ENCODE results near the gene ZNF491. TPM values are rescaled to one million over a fixed set of nuclear protein-coding genes. Genes with fewer than 3 reads are reported as not detected.
"Not testable (repeated sequence)": the region's sequence is repeated elsewhere in the genome, so short reads cannot be mapped to it uniquely, and the experiment has no call there.

Gene ZNF491
- total RNA-seq = 1 to 10 TPM; 1.1 to 1.4 TPM

DNA sequence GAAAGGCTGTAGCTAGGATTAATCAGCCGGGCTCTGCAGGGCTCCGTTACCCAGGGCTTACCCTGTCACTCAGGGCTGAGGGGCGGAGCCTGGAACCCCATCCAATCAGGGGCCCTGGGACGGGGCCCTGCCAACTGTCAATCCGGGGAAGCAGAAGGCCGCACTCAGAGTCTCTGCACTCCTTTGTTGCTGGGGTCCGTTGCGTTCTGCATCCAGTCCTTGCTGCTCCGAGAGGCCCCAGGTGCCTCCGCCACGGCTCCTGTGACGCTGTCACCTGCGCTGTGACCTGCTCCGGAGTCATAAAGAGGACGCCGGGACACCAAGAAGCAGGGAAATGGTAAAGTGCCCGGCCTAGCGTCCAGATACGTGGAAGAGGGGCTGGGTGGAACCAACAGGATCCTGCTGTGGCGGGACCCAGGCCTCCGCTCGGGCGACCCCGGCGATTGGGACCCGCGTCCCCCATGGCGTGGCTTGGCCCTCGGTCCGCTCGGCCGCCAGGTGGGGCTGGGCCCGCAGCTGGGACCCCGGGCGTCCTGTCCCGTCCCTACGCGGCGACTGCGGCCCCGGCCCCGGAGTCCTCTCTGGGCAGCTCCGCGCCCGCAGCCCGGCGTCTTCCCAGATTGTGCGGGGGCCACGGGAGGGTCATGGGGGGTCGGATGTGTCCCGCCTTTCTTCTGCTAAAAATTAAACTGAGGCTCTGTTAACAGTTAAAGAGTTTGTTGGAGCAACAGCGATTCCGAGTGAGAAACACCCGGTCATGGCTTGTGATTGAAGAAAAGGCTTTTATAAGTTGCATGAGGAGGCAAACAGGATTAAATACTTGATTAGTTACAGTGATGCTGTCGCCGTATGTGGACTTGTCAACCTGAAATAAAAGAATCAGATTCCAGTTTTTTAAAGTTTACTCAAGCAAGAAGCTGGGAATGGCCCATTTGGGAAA is at the start of gene ZNF491:
ZNF491 (plus strand) TSS at position 133 of the 940 bp plus-strand sequence. CDS start 7,431 bp downstream, outside the sequence.
- POLR2A ChIA-PET = interaction anchor here (1.0 kb wide), 1 partner anchor 364 kb away, joined by 3 read pairs; the partner anchor contains the start of gene ZNF136
- Mint-ChIP-seq H3K27me3 (no peaks in the 10 kb centered on the region), H3K4me3 (peak within 1 kb of the TSS; percentile 77), H3K36me3 (ENCODE audit: low read depth) (peaks cover 7% of the 10 kb centered on the region), H3K9me3 (peaks cover 18% of the 10 kb centered on the region), H3K27ac (peak within 1 kb of the TSS; percentile 84), H3K4me1 (peaks cover 20% of the 10 kb centered on the region)
- peak; percentile 84 for DNase-seq
- CTCF ChIA-PET = interaction anchor here (0.6 to 2.0 kb wide), 10 partner anchors 9 to 861 kb away, joined by 3 to 15 read pairs (median 3); partner anchors contain the start of gene ZNF440

DNA sequence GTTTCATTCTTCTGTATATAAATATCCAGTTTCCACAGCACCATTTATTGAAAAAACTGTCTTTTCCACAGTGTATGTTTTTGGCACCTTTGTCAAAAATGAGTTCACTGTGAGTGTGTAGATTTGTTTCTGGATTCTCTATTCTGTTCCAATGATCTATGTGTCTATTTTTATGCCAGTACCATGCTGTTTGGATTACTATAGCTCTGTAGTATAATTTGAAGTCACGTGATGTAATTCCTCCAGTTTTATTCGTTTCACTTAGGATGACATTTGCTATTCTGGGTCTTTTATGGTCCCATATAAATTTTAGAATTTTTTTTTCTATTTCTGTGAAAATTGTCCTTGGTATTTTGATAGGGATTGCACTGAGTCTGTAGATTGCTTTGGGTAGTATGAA is 48.6 kb upstream of the ZNF491 start:
- Mint-ChIP-seq H3K4me1 (no peaks in the 10 kb centered on the region), H3K9me3 (peaks cover 43% of the 10 kb centered on the region), H3K4me3 (no peak overlapping the region), H3K36me3 (ENCODE audit: low read depth) (peaks cover 2% of the 10 kb centered on the region), H3K27ac (no peak overlapping the region), H3K27me3 (peaks cover 7% of the 10 kb centered on the region)
- DNase-seq = no peak
- ChIA-PET CTCF (no interaction called here), POLR2A (no interaction called here)

- Mint-ChIP-seq H3K4me1 (no peaks in the 10 kb centered on the region), H3K27ac (no peak overlapping the region), H3K4me3 (no peak overlapping the region), H3K36me3 (ENCODE audit: low read depth) (peaks cover 2% of the 10 kb centered on the region), H3K9me3 (peaks cover 51% of the 10 kb centered on the region), H3K27me3 (peaks cover 7% of the 10 kb centered on the region)
- CTCF ChIA-PET = no interaction called here
- DNase-seq = no peak
- POLR2A ChIA-PET = no interaction called here
Measured at GRCh38 chr19:11752244-11752736, 46.0 kb upstream of the ZNF491 start.

GRCh38 chr19:11754663-11755062 is 43.7 kb upstream of the ZNF491 start:
- Mint-ChIP-seq H3K27ac (no peak overlapping the region), H3K4me1 (no peaks in the 10 kb centered on the region), H3K9me3 (peaks cover 49% of the 10 kb centered on the region), H3K36me3 (ENCODE audit: low read depth) (no peaks in the 10 kb centered on the region), H3K27me3 (peaks cover 4% of the 10 kb centered on the region), H3K4me3 (no peak overlapping the region)
- ChIA-PET CTCF (no interaction called here), POLR2A (no interaction called here)
- no peak for DNase-seq

DNA sequence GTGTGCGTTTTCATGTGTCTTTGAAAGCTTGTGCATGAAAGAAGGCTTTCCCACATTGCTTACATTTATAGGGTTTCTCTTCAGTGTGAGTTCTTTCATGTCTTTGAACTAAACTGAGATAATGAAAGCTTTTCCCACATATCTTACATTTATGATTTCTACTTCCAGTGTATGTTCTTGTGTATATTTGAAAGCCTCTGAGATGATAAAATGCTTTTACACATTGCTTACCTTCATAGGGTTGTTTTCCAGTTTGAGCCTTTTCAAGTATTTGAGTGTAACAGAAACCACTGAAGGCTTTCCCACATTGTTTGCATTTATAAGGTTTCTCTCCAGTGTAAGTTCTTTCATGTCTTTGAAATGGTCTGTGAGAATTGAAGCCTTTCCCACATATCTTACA is 41.4 kb upstream of the ZNF491 start:
- no peak overlapping the region for H3K4me3 Mint-ChIP-seq
- POLR2A ChIA-PET = no interaction called here
- CTCF ChIA-PET = interaction anchor here (0.6 kb wide), 1 partner anchor 269 kb away, joined by 6 read pairs; no protein-coding TSS in a partner anchor
- peaks cover 46% of the 10 kb centered on the region for H3K9me3 Mint-ChIP-seq
- H3K27me3 Mint-ChIP-seq = no peaks in the 10 kb centered on the region
- no peak overlapping the region for H3K27ac Mint-ChIP-seq
- no peak for DNase-seq
- no peaks in the 10 kb centered on the region for H3K36me3 Mint-ChIP-seq (ENCODE audit: low read depth)
- no peaks in the 10 kb centered on the region for H3K4me1 Mint-ChIP-seq

- POLR2A ChIA-PET = no interaction called here
- Mint-ChIP-seq H3K4me3 (no peak overlapping the region), H3K4me1 (no peaks in the 10 kb centered on the region), H3K36me3 (ENCODE audit: low read depth) (no peaks in the 10 kb centered on the region), H3K9me3 (peaks cover 50% of the 10 kb centered on the region), H3K27ac (no peak overlapping the region), H3K27me3 (peaks cover 3% of the 10 kb centered on the region)
- CTCF ChIA-PET = no interaction called here
- no peak for DNase-seq
Measured at GRCh38 chr19:11759805-11760204, 38.5 kb upstream of the ZNF491 start.

DNA sequence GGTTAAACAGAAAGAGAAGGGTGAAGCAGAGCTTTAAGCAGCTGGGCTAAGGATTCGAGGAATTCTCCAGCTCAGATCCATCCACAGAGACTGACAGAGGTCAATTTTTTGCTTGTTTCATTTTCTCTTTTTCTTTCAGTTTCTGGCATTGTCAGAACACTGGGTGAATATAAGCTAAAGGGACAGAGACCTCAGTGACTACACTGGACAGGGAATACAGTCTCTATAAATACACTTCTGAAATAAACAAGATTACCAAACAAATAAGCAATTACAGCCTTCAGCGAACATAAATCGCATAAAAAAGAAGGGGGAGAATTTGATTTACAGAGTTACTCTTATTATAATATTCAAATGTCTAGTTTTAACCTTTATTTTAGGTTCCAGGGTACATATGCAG is 35.2 kb upstream of the ZNF491 start:
- Mint-ChIP-seq H3K27ac (no peak overlapping the region), H3K4me3 (no peak overlapping the region), H3K36me3 (ENCODE audit: low read depth) (peaks cover 1% of the 10 kb centered on the region), H3K4me1 (peaks cover 13% of the 10 kb centered on the region), H3K27me3 (peaks cover 6% of the 10 kb centered on the region), H3K9me3 (peaks cover 37% of the 10 kb centered on the region)
- ChIA-PET POLR2A (no interaction called here), CTCF (no interaction called here)
- no peak for DNase-seq

DNA sequence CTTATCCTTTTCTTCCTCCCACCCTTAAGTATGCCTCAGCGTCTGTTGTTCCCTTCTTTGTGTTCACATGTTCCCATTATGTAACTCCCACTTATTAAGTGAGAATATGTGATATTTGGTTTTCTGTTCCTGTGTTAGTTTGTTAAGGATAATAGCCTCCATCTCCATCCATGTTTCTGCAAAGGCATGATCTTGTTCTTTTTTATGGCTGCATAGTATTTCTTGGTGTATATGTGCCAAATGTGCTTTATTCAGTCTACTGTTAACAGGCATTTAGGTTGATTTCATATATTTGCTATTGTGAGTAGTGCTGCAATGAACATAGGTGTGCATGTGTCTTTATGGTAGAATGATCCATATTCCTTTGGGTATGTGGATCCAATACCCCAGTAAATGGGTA is 34.7 kb upstream of the ZNF491 start:
- Mint-ChIP-seq H3K4me3 (no peak overlapping the region), H3K27ac (no peak overlapping the region), H3K36me3 (ENCODE audit: low read depth) (peaks cover 5% of the 10 kb centered on the region), H3K9me3 (peaks cover 41% of the 10 kb centered on the region), H3K4me1 (peaks cover 18% of the 10 kb centered on the region), H3K27me3 (peaks cover 6% of the 10 kb centered on the region)
- ChIA-PET POLR2A (no interaction called here), CTCF (no interaction called here)
- no peak for DNase-seq

- ChIA-PET POLR2A (interaction anchor here (0.6 kb wide), 1 partner anchor 9 kb away, joined by 3 read pairs; no protein-coding TSS in a partner anchor), CTCF (interaction anchor here (0.6 kb wide), 2 partner anchors 152 to 255 kb away, joined by 3 to 5 read pairs; no protein-coding TSS in a partner anchor)
- Mint-ChIP-seq H3K4me1 (peaks cover 25% of the 10 kb centered on the region), H3K27ac (peak within 1 kb of the TSS; percentile 98), H3K4me3 (peak within 1 kb of the TSS; percentile 98), H3K27me3 (peaks cover 6% of the 10 kb centered on the region), H3K36me3 (ENCODE audit: low read depth) (peaks cover 28% of the 10 kb centered on the region), H3K9me3 (peaks cover 49% of the 10 kb centered on the region)
- peak; percentile 95 for DNase-seq
Measured at GRCh38 chr19:11766597-11767591, 31.4 kb upstream of the ZNF491 start, which contains the start of gene ZNF441. Gene ZNF441 (plus strand): TSS chr19:11767000. CDS start chr19:11767194, 194 bp downstream.

- DNase-seq = peak; percentile 23
- Mint-ChIP-seq H3K4me1 (peaks cover 25% of the 10 kb centered on the region), H3K4me3 (peak overlapping the region; percentile 98), H3K27me3 (peaks cover 6% of the 10 kb centered on the region), H3K9me3 (peaks cover 50% of the 10 kb centered on the region), H3K27ac (peak overlapping the region; percentile 95), H3K36me3 (ENCODE audit: low read depth) (peaks cover 34% of the 10 kb centered on the region)
- POLR2A ChIA-PET = no interaction called here
- CTCF ChIA-PET = no interaction called here
Measured at GRCh38 chr19:11767633-11768133, 30.6 kb upstream of the ZNF491 start.

DNA sequence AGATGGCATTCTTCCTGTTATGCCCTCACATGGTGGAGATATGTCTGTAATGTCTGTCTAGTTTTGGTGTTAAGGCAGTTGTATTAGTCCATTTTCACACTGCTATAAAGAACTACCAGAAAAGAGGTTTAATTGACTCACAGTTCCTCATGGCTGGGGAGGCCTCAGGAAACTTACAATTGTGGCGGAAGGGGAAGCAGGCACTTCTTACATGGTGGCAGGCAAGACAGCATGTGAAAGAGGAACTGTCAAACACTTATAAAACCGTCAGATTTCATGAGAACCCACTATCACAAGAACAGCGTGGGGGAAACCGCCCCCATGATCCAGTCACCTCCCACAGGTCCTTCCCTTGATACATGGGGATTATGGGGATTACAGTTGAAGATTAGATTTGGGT is 28.3 kb upstream of the ZNF491 start:
- DNase-seq = no peak
- peaks cover 1% of the 10 kb centered on the region for H3K27me3 Mint-ChIP-seq
- H3K27ac Mint-ChIP-seq = no peak overlapping the region
- POLR2A ChIA-PET = no interaction called here
- H3K4me1 Mint-ChIP-seq = peaks cover 25% of the 10 kb centered on the region
- H3K36me3 Mint-ChIP-seq (ENCODE audit: low read depth) = peaks cover 48% of the 10 kb centered on the region
- no peak overlapping the region for H3K4me3 Mint-ChIP-seq
- CTCF ChIA-PET = no interaction called here
- peaks cover 52% of the 10 kb centered on the region for H3K9me3 Mint-ChIP-seq

DNA sequence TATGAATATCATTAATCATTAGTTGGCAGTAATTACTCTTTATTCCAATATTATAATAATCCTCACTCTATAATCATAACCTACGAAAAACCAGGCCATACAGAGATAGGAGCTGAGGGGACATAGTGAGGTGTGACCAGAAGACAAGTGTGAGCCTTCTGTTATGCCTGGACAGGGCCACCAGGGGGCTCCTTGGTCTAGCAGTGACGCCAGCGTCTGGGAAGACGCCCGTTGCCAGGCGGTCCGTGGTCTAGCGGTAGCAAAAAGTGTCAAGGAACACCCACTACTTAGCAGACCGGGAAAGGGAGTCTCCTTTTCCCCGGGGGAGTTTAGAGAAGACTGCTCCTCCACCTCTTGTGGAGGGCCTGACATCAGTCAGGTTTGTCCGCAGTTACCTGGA is 26.8 kb upstream of the ZNF491 start:
- Mint-ChIP-seq H3K9me3 (peaks cover 60% of the 10 kb centered on the region), H3K36me3 (ENCODE audit: low read depth) (peaks cover 54% of the 10 kb centered on the region), H3K4me1 (peaks cover 23% of the 10 kb centered on the region)
- POLR2A ChIA-PET, H3K27ac Mint-ChIP-seq, DNase-seq, H3K27me3 Mint-ChIP-seq, H3K4me3 Mint-ChIP-seq: not testable (repeated sequence)
- CTCF ChIA-PET = interaction anchor here (0.9 kb wide), 1 partner anchor 11 kb away, joined by 4 read pairs; no protein-coding TSS in a partner anchor

All from activated CD4-positive, alpha-beta T cell treated with anti-CD3 and anti-CD28 coated beads, Interleukin-2, amount 10 ng/mL, durations not matched to agents 7 days and 5 days (primary cell).